H1 (cell line): Measurements from ENCODE around the gene SCN11A. TPM values are rescaled to one million over a fixed set of nuclear protein-coding genes. Genes with fewer than 3 reads are reported as not detected.

Experiments
- CTCF ChIA-PET: fragments of 300-600 bp; sonication (Branson Sonifier 250); formaldehyde crosslinking; loops from one replicate; lab custom pipeline; 2021; ENCODE audit not compliant: partially characterized antibody; lab: Charles Lee
- POLR2A ChIA-PET: fragments of 300-600 bp; sonication (Branson Sonifier 250); formaldehyde crosslinking; loops from one replicate; lab custom pipeline; 2021; ENCODE audit warnings: inconsistent platforms; ENCODE audit not compliant: partially characterized antibody; lab: Charles Lee
- DNase-seq, 2 experiments: peaks; one replicate each; pipeline versions ENCODE4 v3.0.0 to v3.0.0-alpha.2; 2010 to 2022; ENCODE audit warnings: low spot score in 2 of 2, low read depth in 1 of 2, mixed read lengths in 1 of 2
- FAIRE-seq: peaks from 2 replicates; lab custom pipeline; 2011; peaks lifted over from hg19 to GRCh38; lab: Jason Lieb, UNC
- H2AFZ ChIP-seq: 2 replicates; pipeline ENCODE4 v1.8.1; 2012; ENCODE audit warnings: low read length, inconsistent platforms
- H2AK5ac ChIP-seq: 2 replicates; pipeline ENCODE4 v1.6.1; 2013; ENCODE audit warnings: low read depth, low read length
- H2BK120ac ChIP-seq: replicated peaks from 2 replicates; pipeline ENCODE3; 2013; ENCODE audit warnings: low read depth, low read length, inconsistent platforms
- H2BK12ac ChIP-seq: 2 replicates; pipeline ENCODE4 v1.6.1; 2013; ENCODE audit warnings: low read depth, low read length
- H2BK15ac ChIP-seq: 2 replicates; pipeline ENCODE4 v1.6.1; 2013; ENCODE audit warnings: low read length
- H2BK20ac ChIP-seq: 2 replicates; pipeline ENCODE4 v1.6.1; 2013; ENCODE audit warnings: low read length
- H2BK5ac ChIP-seq: 2 replicates; pipeline ENCODE4 v1.6.1; 2013; ENCODE audit warnings: low read depth, low read length
- H3K14ac ChIP-seq: 2 replicates; pipeline ENCODE4 v1.6.1; 2013; ENCODE audit warnings: inconsistent platforms; ENCODE audit not compliant: insufficient read length
- H3K18ac ChIP-seq: 2 replicates; pipeline ENCODE4 v1.6.1; 2013; ENCODE audit warnings: low read length; ENCODE audit errors: extremely low read depth
- H3K23ac ChIP-seq: 2 replicates; pipeline ENCODE4 v1.6.1; 2013; ENCODE audit warnings: inconsistent platforms; ENCODE audit not compliant: insufficient read length
- H3K23me2 ChIP-seq: 2 replicates; pipeline ENCODE4 v1.6.1; 2013; ENCODE audit warnings: low read depth, low read length
- H3K27ac ChIP-seq: 2 replicates; pipeline ENCODE4 v1.6.1; 2011; ENCODE audit warnings: low read depth, low read length, inconsistent platforms
- H3K27me3 ChIP-seq, 4 experiments: replicated peaks in 1 of 4; 1 replicate in 1 of 4; 2 replicates in 3 of 4; pipeline versions ENCODE4 v1.6.1 to v1.8.1; 2011 to 2013; ENCODE audit warnings: low read length in 3 of 4, mild to moderate bottlenecking in 3 of 4, inconsistent platforms in 2 of 4, mixed read lengths in 2 of 4, moderate library complexity in 1 of 4; ENCODE audit not compliant: control insufficient read depth in 3 of 4, insufficient read depth in 3 of 4; ENCODE audit errors: extremely low read depth in 1 of 4
- H3K36me3 ChIP-seq, 4 experiments: 2 replicates each; pipeline versions ENCODE4 v1.6.1 to v1.8.1; 2011 to 2013; ENCODE audit warnings: mild to moderate bottlenecking in 4 of 4, low read length in 3 of 4, moderate library complexity in 2 of 4, control low read depth in 1 of 4, inconsistent platforms in 1 of 4; ENCODE audit not compliant: insufficient read depth in 4 of 4, control insufficient read depth in 2 of 4
- H3K4ac ChIP-seq: replicated peaks from 2 replicates; pipeline ENCODE3; 2013; ENCODE audit warnings: low read length, low read depth, mixed read lengths, inconsistent platforms; ENCODE audit not compliant: insufficient read length
- H3K4me1 ChIP-seq, 4 experiments: replicated peaks in 1 of 4; 1 replicate in 1 of 4; 2 replicates in 3 of 4; pipeline versions ENCODE4 v1.6.1 to v1.8.1; 2011 to 2013; ENCODE audit warnings: low read length in 3 of 4, inconsistent platforms in 2 of 4, mixed read lengths in 1 of 4; ENCODE audit not compliant: insufficient read depth in 4 of 4, control insufficient read depth in 3 of 4
- H3K4me2 ChIP-seq, 2 experiments: 2 replicates each; pipeline versions ENCODE4 v1.6.1 to v1.8.1; 2011 to 2013; ENCODE audit warnings: low read depth in 2 of 2, low read length in 2 of 2, control low read depth in 1 of 2, inconsistent platforms in 1 of 2, mild to moderate bottlenecking in 1 of 2; ENCODE audit not compliant: insufficient read depth in 1 of 2
- H3K4me3 ChIP-seq, 4 experiments: fragments of 200-600, 300-600 bp in 1 of 4; sonication (generic), shearing (Covaris generic), sonication (Bioruptor Twin) in 1 of 4; 2 replicates each; pipeline versions ENCODE4 v1.5.1 to v1.8.1; 2011 to 2016; ENCODE audit warnings: low read length in 4 of 4, low read depth in 3 of 4, control low read depth in 2 of 4, inconsistent platforms in 2 of 4, mild to moderate bottlenecking in 2 of 4, mixed read lengths in 1 of 4, moderate library complexity in 1 of 4; ENCODE audit not compliant: insufficient read depth in 2 of 4; ENCODE audit errors: extremely low read depth in 1 of 4
- H3K56ac ChIP-seq: replicated peaks from 2 replicates; pipeline ENCODE3; 2013; ENCODE audit warnings: low read depth, mild to moderate bottlenecking, mixed read lengths, low read length, inconsistent platforms; ENCODE audit not compliant: insufficient read length
- H3K79me1 ChIP-seq: 2 replicates; pipeline ENCODE4 v1.6.1; 2013; ENCODE audit warnings: low read depth, low read length, control low read depth
- H3K79me2 ChIP-seq, 2 experiments: 2 replicates each; pipeline versions ENCODE4 v1.6.1 to v1.8.1; 2012 to 2013; ENCODE audit warnings: low read length in 2 of 2, mild to moderate bottlenecking in 2 of 2, inconsistent platforms in 1 of 2; ENCODE audit not compliant: insufficient read depth in 2 of 2, control insufficient read depth in 1 of 2
- H3K9ac ChIP-seq, 4 experiments: replicated peaks in 1 of 4; 1 replicate in 1 of 4; 2 replicates in 3 of 4; pipeline versions ENCODE4 v1.6.1 to v1.8.1; 2011 to 2013; ENCODE audit warnings: low read depth in 3 of 4, low read length in 3 of 4, control low read depth in 2 of 4, mild to moderate bottlenecking in 2 of 4, moderate library complexity in 2 of 4, inconsistent platforms in 1 of 4; ENCODE audit errors: extremely low read depth in 1 of 4
- H3K9me3 ChIP-seq, 2 experiments: 2 replicates each; pipeline versions ENCODE4 v1.6.1 to v1.8.1; 2012 to 2013; ENCODE audit warnings: mild to moderate bottlenecking in 2 of 2, moderate library complexity in 2 of 2, control low read depth in 1 of 2, inconsistent platforms in 1 of 2, low read depth in 1 of 2, low read length in 1 of 2, mixed read lengths in 1 of 2; ENCODE audit not compliant: insufficient read depth in 2 of 2
- H4K20me1 ChIP-seq, 2 experiments: replicated peaks in 1 of 2; 2 replicates each; pipeline versions ENCODE3 to v1.8.1; 2011 to 2013; ENCODE audit warnings: inconsistent platforms in 2 of 2, low read length in 2 of 2, mild to moderate bottlenecking in 1 of 2; ENCODE audit not compliant: insufficient read depth in 2 of 2, control insufficient read depth in 1 of 2
- H4K5ac ChIP-seq: 2 replicates; pipeline ENCODE4 v1.6.1; 2013; ENCODE audit warnings: low read length, low read depth, mixed read lengths, inconsistent platforms; ENCODE audit not compliant: insufficient read length
- H4K8ac ChIP-seq: 2 replicates; pipeline ENCODE4 v1.8.0; 2013; ENCODE audit warnings: mild to moderate bottlenecking, moderate library complexity, low read length, inconsistent platforms; ENCODE audit not compliant: insufficient read depth; ENCODE audit errors: extremely low read depth
- H4K91ac ChIP-seq: replicated peaks from 2 replicates; pipeline ENCODE3; 2013; ENCODE audit warnings: low read length, mixed read lengths, inconsistent platforms; ENCODE audit not compliant: insufficient read length
- BCL11A ChIP-seq, 2 experiments: IDR thresholded peaks; one replicate each; pipeline ENCODE4 v1.6.1; 2011; ENCODE audit warnings: low read depth in 2 of 2, low read length in 2 of 2, mild to moderate bottlenecking in 2 of 2
- CBX5 ChIP-seq: fragments of 300-800, 300-1000 bp; sonication (generic); IDR thresholded peaks from 2 replicates; pipeline ENCODE4 v1.7.1; 2016; ENCODE audit warnings: antibody characterized with exemption, low read length, low read depth
- CBX8 ChIP-seq: fragments of 300-800, 300-1000 bp; sonication (generic); IDR thresholded peaks from 2 replicates; pipeline ENCODE4 v1.7.1; 2016; ENCODE audit warnings: low read depth, low read length, borderline replicate concordance
- EGR1 ChIP-seq: IDR thresholded peaks from 2 replicates; pipeline ENCODE4 v1.6.1; 2011; ENCODE audit warnings: low read depth, low read length, borderline replicate concordance
- EP300 ChIP-seq, 2 experiments: IDR thresholded peaks; 1 replicate in 1 of 2; 2 replicates in 1 of 2; pipeline ENCODE4 v1.6.1; 2011 to 2012; ENCODE audit warnings: low read depth in 2 of 2, low read length in 2 of 2, mild to moderate bottlenecking in 2 of 2, borderline replicate concordance in 1 of 2, inconsistent platforms in 1 of 2, moderate library complexity in 1 of 2
- EZH2 ChIP-seq: fragments of 200-600 bp; sonication (generic); IDR thresholded peaks from 2 replicates; pipeline ENCODE4 v1.7.1; 2012; ENCODE audit warnings: low read depth, mild to moderate bottlenecking, moderate library complexity, low read length, inconsistent platforms; ENCODE audit not compliant: severe bottlenecking
- JUN ChIP-seq: IDR thresholded peaks from 2 replicates; pipeline ENCODE4 v1.6.1; 2011; ENCODE audit warnings: low read depth, mild to moderate bottlenecking, improper control_type of control experiment, low read length
- JUND ChIP-seq: IDR thresholded peaks from 2 replicates; pipeline ENCODE4 v1.6.1; 2011; ENCODE audit warnings: mild to moderate bottlenecking, improper control_type of control experiment, low read length
- KDM1A ChIP-seq: fragments of 200-600, 300-600 bp; sonication (generic); IDR thresholded peaks from 2 replicates; pipeline ENCODE4 v1.7.1; 2016; ENCODE audit warnings: mild to moderate bottlenecking, low read length, borderline replicate concordance
- RFX5 ChIP-seq: IDR thresholded peaks from 2 replicates; pipeline ENCODE4 v1.6.1; 2011; ENCODE audit warnings: low read depth, low read length, improper control_type of control experiment, borderline replicate concordance
- SAP30 ChIP-seq: fragments of 300-600 bp; sonication (generic); IDR thresholded peaks from 2 replicates; pipeline ENCODE4 v1.7.1; 2012; ENCODE audit warnings: low read length, moderate library complexity, mild to moderate bottlenecking, inconsistent platforms; ENCODE audit not compliant: insufficient read depth, insufficient replicate concordance
- SP2 ChIP-seq: IDR thresholded peaks from 2 replicates; pipeline ENCODE4 v1.6.1; 2012; ENCODE audit warnings: mild to moderate bottlenecking, low read length, inconsistent platforms
- SUZ12 ChIP-seq: fragments of 200-600 bp; sonication (generic); IDR thresholded peaks from 2 replicates; pipeline ENCODE4 v1.6.1; 2012; ENCODE audit warnings: mild to moderate bottlenecking, inconsistent platforms, low read length, moderate library complexity, mixed read lengths
- TAF1 ChIP-seq: IDR thresholded peaks from 2 replicates; pipeline ENCODE4 v1.6.1; 2011; ENCODE audit warnings: mild to moderate bottlenecking, low read depth, low read length
- TEAD4 ChIP-seq: IDR thresholded peaks from 2 replicates; pipeline ENCODE4 v1.6.1; 2012; ENCODE audit warnings: low read depth, low read length, inconsistent platforms, mixed read lengths
- polyA plus RNA-seq, 7 experiments: library from polyadenylated mRNA; depleted of rRNA in 3 of 7; stranded (reverse) in 5 of 7; unstranded in 2 of 7; fragments of >200 nt in 5 of 7; fragments of 200-250 nt in 2 of 7; gene quantifications; 1 replicate in 5 of 7; 2 replicates in 1 of 7; 4 replicates in 1 of 7; pipeline versions ENCODE4 v1.2.1 to v1.2.3, GENCODE V29; 2011 to 2013; ENCODE audit warnings: missing spikeins in 2 of 7, mixed read lengths in 2 of 7
- total RNA-seq: library from RNA; stranded (reverse); fragmentation: NEBNext Ultra II Directional; extraction: Animal tissue kit (Norgen Biotek cat#: 25700); gene quantifications from 2 replicates; pipeline ENCODE4 v1.2.1, GENCODE V29; 2021
- TF ChIP-seq, protein P1 (sequence below): IDR thresholded peaks from 2 replicates; pipeline ENCODE4 v1.6.1; 2012; ENCODE audit warnings: inconsistent platforms

SCN11A gene
- total and polyA plus RNA-seq, 2 of the 8 experiments (the other 6 are each of a cell fraction or from before 2014, with no cell fraction given): 0.11 to 0.21 TPM

DNA sequence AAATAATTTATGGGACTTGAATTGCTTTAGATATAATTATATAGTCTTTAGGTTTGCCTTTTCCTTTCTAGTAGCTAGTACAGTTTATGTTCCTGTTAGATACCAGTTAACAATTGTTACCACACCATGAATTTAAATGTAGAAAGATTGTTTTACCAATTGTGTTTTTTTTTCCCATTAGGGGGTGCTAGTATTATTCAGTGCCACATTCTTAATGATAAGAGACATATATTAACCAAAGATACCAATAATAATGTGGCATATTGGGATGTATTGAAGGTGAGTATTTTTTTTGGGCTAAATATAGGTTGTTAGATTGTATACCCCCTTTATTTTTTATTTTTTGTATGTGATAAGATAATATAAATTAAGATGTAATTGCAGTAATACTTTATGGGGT lies 27.8 kb upstream of the SCN11A start:
- Histone ChIP-seq H3K79me2 (no peaks in the 10 kb centered on the region), H2BK20ac (no peak overlapping the region), H3K23ac (no peak overlapping the region), H4K91ac (no peak overlapping the region), H3K4ac (no peak overlapping the region), H2AFZ (no peak overlapping the region), H2AK5ac (no peak overlapping the region), H3K27ac (no peak overlapping the region), H3K4me1 (no peaks in the 10 kb centered on the region), H4K5ac (no peak overlapping the region), H2BK120ac (no peak overlapping the region), H3K36me3 (peaks cover 7 to 49% (median 29%) of the 10 kb centered on the region in 4 experiments), H3K23me2 (no peaks in the 10 kb centered on the region), H2BK12ac (no peak overlapping the region), H3K27me3 (no peaks in the 10 kb centered on the region), H4K20me1 (no peaks in the 10 kb centered on the region), H3K79me1 (no peaks in the 10 kb centered on the region), H4K8ac (no peak overlapping the region), H3K4me3 (no peak overlapping the region), H2BK5ac (no peak overlapping the region), H3K9ac (no peak overlapping the region), H3K14ac (no peak overlapping the region), H2BK15ac (no peak overlapping the region), H3K4me2 (no peak overlapping the region), H3K9me3 (no peaks in the 10 kb centered on the region), H3K56ac (no peak overlapping the region), H3K18ac (no peak overlapping the region)
- CTCF ChIA-PET: interaction anchor here (0.6 to 1.3 kb wide), 3 partner anchors 11 to 62 kb away, joined by 3 to 5 read pairs (median 4); no protein-coding TSS in a partner anchor
- DNase-seq (no peak), FAIRE-seq (no peak)
- POLR2A ChIA-PET: no interaction called here
- TF ChIP-seq EP300 (IDR thresholded peaks at IDR 0.05; ENCODE audit: borderline replicate concordance in 1 of 2, low read depth in 2 of 2, low read length in 2 of 2) (no peak), BCL11A (IDR thresholded peaks at IDR 0.05; ENCODE audit: low read depth in 2 of 2, low read length in 2 of 2) (no peak), EZH2 (no peak), EGR1 (no peak), RFX5 (no peak), SAP30 (no peak), CBX5 (no peak), KDM1A (no peak), TAF1 (no peak), JUND (no peak), JUN (no peak), SUZ12 (no peak), CBX8 (no peak), TEAD4 (no peak), SP2 (no peak)
- TF ChIP-seq, protein P1, sequence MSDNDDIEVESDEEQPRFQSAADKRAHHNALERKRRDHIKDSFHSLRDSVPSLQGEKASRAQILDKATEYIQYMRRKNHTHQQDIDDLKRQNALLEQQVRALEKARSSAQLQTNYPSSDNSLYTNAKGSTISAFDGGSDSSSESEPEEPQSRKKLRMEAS: no peak
